GM21619 (cell line): ENCODE measurements around the gene BPHL.
"Not testable (repeated sequence)": the region's sequence is repeated elsewhere in the genome, so short reads cannot be mapped to it uniquely, and the experiment has no call there.

ENCODE experiments used
- ATAC-seq: cut with Tn5 transposase; IDR thresholded peaks from one replicate; pipeline ENCODE4 v1.9.1; 2021; ENCODE audit not compliant: unreplicated experiment

BPHL gene

DNA sequence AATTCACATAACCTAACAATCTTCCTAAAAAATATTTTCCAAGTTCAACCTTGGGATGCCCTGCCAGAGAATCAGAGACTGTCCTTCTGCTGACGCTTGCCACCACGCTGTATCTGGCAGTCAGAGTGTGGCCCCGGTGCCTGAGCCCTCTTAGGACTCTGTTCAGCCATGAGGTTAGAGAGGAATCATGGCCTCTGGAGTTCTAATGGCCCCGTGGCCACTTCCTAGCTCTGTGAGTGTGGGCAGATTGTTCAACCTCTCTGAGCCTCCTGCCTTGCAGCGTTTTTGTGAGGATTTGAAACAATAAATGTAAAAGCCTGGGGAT, 2.2 kb downstream of the BPHL start:
- no peak for ATAC-seq

- ATAC-seq: no peak
Observed at GRCh38 chr6:3122823-3123182, 4.3 kb downstream of the BPHL start.

GRCh38 chr6:3124667-3125066, 6.2 kb downstream of the BPHL start:
- no peak for ATAC-seq

DNA sequence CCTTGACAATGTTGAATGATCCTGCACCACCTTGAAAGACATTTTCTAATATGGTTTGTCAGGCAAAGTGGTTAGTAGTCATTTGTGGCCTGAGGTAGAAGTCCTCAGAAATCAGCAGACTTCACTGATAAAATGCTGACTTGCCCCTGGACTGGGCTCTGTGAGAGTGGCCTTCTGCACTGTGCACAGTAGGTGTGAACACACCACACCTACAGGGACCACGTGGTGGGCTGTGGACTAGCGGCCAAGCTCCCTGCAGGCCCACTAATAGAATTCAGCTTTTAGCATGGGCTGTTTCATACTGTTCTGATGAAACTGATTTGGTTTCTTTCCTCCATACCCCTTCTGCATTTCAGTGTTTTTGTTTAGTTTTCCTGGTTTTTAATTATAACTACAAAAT, 7.3 kb downstream of the BPHL start:
- ATAC-seq: no peak

GRCh38 chr6:3128356-3129108, 10.0 kb downstream of the BPHL start:
- ATAC-seq: no peak

- no peak for ATAC-seq
Observed at GRCh38 chr6:3131695-3132094, 13.2 kb downstream of the BPHL start.

DNA sequence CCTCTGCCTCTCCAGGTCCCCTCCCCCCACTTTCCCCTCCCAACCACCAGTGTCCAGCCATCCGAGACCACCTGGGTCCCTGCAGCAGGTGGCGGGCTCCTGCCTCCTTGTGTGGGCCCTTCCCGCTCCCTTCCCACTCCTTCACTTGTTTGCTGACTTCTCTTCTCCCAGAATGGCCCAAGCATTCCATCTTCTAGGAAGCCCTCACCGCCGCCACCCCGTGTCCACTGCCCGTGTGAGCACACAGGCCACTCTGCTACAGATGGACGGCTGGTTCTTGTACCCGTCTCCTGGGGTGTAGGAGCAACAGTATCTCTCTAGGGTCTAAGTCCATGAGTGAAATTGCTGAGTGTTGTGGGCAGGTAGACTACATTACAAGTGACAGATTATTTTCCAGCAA, 15.0 kb downstream of the BPHL start:
- no peak for ATAC-seq

GRCh38 chr6:3135668-3136291, 17.3 kb downstream of the BPHL start:
- no peak for ATAC-seq

DNA sequence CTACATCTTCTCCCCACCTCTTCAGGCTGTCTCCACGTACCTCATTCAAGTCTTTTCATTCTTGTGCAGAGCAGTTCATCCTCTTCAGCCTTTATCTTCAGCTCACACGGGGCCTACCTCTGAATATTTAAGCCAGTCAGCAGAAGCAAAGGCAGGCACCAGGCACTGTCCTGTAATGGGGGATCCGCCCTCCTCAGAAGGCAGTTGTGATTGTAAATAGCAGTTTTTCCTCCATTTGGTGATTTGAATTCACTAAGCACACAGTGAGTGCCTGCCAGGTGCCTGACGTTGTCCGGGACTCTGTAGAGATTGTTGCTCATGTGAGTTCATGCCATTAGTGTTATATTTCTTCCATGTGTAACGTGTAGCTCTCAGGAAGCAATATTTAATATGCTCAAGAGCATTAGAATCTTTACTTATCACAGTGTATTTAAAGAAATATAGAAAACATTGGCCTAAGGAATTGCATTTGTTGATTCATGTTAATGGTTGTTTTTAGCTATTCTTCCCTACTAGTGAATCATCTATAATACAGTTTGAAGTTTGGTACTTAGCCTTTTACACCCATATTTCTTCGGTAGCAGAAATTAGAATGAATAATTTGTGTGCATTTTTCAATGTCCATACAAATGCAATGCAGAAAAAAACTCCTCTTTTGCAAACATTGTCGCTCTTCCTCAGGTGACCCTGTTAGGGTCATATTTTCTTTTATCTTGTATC, 17.9 kb downstream of the BPHL start:
- no peak for ATAC-seq

GRCh38 chr6:3137057-3137777, 18.7 kb downstream of the BPHL start:
- ATAC-seq: no peak

DNA sequence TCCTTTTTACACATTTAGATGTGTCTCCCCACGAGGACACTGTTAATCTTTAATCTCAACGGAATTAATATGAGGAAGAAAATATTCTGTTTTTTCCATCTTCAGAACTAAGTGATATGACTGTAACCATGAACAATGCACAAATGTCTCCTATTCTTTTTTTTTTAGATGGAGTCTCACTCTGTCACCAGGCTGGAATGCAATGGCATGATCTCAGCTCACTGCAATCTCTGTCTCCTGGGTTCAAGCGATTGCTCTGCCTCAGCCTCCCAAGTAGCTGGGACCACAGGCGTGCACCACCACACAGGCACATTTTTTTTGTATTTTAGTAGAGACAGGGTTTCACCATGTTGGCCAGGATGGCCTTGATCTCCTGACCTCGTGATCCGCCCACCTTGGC, 19.4 kb downstream of the BPHL start:
- not testable (repeated sequence) for ATAC-seq

DNA sequence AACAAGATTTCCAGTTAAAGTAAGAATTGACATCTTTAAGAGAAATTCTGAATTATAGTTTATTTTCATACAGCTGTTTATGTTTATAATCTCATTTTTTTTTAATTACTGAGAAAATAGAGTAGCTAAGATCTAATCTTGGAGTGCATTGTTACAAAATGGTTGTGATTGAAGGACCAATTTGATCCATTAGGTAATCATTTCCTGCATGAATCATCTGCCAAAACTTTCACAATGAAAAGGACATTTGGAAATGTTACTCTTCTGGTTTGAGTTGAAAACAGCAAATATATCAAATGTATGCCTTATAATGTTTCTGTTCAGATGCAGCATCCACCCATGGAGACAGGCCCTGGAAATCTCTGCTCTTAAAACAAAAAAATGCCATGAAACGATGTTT, 19.8 kb downstream of the BPHL start:
- no peak for ATAC-seq

GRCh38 chr6:3139090-3139903, 20.8 kb downstream of the BPHL start:
- ATAC-seq: no peak

DNA sequence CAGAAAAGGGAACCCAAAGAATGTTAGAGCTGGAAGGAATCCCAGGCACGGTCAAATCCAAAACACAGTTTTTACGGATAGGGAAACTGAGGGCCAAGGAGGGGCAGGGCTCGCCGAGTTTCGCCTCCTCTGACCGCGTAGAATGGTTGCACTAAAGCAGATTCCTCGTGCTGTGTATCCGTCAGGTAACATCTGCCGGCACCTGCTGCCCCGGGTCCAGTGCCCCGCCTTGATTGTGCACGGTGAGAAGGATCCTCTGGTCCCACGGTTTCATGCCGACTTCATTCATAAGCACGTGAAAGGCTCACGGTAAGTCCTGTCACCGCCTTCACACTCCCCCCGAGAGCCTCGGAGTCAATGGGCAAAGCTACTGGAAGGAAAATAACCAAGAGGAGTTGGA, 21.7 kb downstream of the BPHL start:
- no peak for ATAC-seq

DNA sequence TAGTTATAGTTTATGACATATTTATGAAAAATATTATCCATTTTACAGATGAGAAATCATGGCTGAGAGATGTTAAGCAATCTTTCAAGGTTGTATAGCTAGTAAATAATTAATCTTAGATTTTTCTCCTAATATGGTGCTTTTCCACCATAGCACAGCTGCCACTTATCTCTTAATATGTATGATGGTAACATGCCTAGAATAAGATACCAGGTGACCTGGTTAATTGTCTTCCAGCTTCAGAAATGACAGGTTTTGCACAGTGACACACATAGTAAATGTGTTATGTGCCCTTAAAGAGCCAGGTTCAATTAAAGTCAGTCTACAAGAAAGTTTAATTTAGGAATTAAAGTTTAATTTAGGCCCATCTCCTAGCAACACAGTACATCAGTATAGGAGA, 24.0 kb downstream of the BPHL start:
- ATAC-seq: no peak

DNA sequence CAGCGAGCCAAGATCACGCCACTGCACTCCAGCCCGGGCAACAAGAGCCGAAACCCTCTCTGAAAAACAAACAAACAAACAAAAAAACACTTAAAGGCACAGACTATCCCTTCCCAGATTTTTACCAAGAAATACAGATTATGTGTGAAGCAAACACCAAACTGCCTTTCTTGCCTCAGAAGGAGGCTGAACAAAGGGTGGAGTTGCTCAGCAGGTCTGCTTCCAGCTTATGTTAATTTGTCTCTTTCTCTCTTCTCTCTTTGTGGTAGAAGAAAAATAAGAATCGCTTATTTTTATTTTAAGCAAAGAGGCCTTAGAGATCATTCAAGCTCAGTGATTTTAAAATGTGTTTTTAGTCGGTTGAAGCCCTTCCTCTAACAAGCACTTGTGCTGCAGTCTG, 24.6 kb downstream of the BPHL start:
- no peak for ATAC-seq

DNA sequence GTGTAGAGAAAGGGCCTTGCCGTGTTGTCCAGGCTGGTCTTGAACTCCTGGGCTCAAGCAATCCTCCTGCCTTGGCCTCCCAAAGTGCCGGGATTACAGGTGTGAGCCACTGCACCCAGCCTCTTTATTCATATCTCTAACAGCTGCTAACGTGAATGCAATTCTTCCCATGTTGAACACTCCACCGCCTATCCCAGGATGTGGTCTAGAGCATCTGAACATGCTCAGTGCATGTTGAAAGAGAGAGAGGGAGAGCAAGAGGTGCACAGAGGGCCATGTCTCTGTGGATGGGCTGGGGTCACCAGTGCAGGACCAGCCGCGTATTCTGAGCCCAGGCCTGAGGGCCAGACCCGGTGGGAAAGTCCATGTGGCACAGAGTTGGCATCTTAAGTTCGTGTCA, 26.1 kb downstream of the BPHL start:
- no peak for ATAC-seq

- no peak for ATAC-seq
Observed at GRCh38 chr6:3147914-3148757, 29.6 kb downstream of the BPHL start.

GRCh38 chr6:3151691-3152090, 33.2 kb downstream of the BPHL start:
- no peak for ATAC-seq

GRCh38 chr6:3152689-3153088, 34.2 kb downstream of the BPHL start:
- ATAC-seq: no peak
